T follicular helper cell (primary cell): ENCODE results near the gene LAIR1.
A peak's percentile ranks its signal among the peaks of the same experiment; 100 is the strongest.
"Not testable (repeated sequence)": the region's sequence is repeated elsewhere in the genome, so short reads cannot be mapped to it uniquely, and the experiment has no call there.

ENCODE experiments used
- DNase-seq: peaks from one replicate; pipeline ENCODE4 v3.0.0-alpha.2; 2020; ENCODE audit warnings: low read depth

The LAIR1 gene

DNA sequence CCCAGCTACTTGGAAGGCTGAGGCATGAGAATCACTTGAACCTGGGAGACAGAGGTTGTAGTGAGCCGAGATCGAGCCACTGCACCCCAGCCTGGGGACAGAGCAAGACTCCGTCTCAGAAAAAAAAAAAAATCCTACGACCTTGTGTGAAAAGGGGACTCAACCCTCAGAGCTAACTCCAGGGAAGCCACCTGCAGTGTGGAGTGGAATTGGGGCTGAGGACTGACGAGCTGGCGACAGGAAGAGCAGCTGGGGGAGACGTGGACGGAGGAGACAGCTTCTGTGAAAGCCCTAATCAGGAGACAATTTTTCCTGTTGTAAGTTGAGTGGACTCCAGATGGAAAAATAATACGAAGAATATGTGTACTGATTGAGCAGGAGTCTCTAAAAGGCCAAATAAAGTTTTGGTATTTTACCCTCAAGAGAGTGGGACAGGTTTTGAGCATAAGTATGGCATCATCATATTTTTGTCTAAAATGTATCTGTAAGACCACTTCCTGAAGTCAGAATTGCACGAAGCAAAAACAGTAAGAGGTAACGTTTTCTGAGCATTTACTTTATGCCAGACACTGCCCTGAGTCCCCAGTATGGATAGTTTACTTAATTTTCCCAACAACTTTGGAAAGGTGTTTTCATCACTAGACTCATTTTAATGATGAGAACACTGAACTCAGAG, 12.0 kb upstream of the LAIR1 start:
- no peak for DNase-seq

DNA sequence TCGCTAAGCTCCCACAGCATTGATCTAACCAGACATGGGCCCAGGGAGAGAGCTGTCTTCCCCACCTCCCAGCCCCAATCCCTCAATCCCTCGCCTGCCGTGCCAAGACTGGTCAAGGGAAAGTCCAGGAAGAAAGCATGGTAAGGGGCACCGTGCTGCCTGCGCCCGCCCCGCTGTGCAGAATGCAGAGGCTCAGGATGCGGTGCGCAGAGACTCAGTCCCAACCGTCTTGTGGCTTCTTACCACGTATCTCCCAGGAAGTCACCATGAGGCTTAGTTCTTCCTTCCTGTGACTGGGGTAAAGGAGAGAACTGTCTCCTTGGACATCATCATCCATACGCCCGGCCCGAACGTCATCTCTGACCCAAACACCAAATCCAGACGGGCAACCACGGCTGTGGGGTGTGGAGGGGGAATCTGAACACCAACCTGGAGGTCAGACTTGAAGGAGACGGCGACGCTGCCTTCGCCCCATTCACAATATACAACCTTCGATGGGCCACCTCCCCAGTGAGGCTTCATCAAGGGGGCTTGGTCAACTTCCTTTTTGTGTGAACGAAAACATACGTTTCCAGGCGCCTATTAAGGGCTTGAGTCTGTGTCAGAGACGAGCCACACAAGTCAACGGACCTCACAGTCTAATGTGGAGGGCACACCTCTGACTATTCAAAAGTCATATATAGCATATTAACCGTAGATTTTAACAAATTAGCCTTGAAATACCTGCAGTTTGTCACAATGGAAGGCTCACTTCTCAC, 10.6 kb upstream of the LAIR1 start:
- not testable (repeated sequence) for DNase-seq

DNA sequence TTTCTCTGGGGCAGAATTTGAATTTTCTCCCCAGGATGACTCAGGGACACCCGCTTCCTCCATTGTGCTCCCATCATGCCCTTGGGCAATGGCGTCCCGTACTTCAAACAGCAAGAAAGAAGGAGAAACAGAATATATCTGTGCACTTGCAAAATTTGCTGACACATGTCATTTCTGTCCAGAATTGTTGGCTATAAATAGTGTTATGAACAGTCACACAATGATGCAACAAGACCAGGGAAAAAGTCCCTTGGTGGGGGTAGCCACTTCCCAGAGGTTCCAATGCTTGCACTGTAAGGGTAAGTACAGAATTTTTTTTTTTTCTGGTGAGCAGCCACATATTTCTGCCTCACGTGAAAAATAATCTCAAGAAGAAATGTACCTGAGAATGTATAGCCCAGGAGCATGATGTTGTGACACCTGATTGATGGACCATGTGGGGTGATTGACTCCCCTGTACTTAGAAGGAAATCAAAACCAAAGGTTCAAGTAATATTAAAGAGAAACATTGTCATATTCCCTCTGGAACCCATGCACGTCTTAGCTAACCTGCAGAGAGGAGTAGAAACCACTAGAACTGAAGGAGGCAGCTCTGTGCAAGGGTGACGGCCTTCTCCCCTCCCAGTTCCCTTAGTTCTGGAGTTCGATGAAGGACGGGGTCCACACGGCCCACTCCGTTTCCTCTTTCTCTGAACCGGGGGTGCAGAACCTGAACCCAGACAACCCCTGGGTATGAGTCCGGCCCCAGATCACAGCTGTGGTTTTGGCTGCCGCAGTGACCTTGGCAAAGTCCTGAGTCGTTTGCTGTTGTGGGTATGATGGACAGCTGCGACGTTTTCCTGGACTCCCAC, 9.3 kb upstream of the LAIR1 start:
- DNase-seq = no peak

DNA sequence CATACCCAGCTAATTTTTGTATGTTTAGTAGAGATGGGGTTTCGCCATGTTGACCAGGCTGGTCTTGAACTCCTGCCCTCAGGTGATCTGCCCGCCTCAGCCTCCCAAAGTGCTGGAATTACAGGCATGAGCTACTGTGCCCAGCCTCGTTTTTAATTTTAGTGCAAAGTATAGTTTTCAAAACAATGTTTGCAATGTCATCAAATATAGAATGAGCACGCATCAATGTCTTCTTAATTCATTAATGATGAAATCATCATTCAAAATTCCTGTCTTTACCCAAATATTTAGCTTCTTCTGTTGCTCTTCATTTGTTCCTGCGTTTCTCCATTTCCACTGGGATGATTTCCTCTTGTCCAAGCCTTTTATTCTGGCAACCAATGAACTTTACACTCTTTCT, 6.7 kb upstream of the LAIR1 start:
- DNase-seq = not testable (repeated sequence)

DNA sequence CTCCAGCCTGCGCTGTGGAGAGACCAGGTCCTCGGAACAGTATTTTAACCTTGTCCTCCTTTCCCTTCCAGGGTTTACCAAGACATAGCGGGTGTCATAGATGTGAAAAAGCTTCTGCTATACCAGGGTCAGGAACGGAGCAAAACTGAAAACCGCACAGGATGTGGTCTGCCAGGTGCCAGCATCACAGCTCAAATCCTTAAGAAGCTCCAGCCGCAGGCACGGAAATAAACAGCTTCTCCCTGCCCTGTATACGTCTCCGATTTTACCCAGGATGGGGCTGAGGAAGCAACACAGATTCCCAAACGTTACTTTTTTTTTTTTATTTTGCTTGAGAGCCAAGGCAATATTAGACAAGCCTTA, 5.7 kb upstream of the LAIR1 start:
- peak; percentile 53 for DNase-seq

DNA sequence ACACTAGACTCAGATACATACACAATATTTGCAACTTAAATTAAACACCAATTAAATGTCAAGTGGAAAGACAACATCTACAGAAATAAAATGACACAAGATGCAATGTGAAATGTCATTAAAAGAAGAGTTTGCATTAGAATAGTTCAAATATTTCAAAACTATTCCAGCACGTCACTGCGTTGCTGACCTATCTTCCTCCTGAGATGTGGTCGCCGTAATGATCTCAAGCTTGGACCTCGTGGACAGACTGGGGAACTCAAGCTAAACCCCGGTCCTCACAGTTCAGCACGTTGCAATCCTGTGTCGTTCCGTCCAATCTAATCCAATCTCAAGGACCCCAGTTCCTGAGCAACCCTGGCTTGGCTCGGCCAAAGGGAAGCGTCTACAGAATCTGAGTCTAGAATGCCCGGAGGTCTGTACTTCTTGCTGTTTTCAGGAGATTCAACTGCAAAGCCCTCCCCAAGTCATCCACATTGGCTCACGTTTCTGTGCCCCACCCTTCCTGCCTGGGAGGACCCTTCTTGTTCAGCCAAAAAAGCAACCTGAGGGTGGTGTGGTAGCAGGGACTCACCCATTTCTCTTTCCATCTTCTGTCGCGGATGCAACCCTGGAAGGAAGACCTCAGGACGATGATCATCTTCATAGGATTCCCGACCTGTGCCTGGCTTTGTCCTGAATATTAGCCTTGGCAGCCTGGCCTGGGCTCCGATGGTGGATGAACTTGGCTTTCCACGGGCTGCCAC, 5.1 kb upstream of the LAIR1 start:
- not testable (repeated sequence) for DNase-seq

DNA sequence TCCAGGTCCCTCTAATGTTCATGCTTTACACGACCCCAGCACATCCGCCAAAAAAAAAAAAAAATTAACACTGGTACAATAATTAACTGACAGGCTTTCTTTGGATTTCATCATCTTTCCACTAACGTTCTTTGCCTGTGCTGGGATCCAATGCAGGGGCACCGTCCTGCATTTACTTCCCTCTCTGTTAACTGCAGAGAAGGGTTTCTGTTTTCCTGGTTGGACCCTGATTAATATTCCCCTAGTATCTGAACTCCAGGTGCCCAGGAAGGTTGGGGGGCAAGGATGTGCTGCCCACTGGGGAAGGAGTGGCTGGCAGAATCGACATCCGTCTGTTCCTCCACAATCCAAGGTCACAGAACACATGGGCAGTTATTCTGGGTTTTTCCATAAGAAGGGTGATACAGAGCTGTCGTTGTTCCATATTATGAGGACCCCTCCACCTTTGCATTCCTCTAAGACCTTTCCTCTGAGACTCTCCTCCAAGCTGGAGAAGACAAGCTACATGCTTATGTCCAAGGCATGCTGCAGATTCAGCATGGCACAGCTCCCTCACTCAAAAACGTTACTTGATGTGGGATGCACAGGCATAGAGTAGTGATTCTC, 4.5 kb upstream of the LAIR1 start:
- no peak for DNase-seq

DNA sequence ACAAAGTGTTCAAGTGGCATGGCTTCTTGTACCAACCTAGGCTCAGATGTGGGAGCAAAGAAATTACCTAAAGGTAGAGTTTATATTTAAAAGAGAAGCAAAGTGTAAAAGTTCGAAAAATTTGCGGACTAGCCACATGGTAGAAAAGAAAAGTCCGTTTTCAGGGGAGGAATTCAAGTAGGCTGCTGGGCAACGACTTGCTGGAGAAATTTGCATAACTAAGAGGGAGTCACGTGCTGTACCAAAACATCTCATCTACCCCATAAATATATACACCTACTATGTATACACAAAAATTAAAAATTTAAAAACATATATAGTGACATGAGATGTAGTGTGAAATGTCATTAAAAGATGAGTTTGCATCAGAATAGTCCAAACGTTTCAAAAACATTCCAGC, 2.1 kb upstream of the LAIR1 start:
- no peak for DNase-seq

DNA sequence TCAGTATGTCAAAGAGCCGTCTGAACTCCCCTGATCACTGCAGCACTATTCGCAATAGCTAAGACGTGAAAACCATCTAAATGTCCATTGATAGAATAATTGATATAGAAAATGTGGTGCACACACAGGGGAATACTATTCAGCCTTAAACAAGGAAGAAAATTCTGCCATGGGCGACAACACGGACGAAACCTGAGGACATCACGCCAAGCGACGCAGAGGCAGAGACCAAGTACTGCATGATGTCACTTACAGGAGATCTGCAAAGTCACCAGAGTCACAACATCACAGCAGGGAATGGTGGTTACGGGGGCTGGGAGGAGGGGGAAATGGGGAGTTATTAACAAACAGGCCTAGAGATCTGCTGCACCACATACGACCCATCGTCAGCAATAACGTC, 1.1 kb upstream of the LAIR1 start:
- DNase-seq = not testable (repeated sequence)

DNA sequence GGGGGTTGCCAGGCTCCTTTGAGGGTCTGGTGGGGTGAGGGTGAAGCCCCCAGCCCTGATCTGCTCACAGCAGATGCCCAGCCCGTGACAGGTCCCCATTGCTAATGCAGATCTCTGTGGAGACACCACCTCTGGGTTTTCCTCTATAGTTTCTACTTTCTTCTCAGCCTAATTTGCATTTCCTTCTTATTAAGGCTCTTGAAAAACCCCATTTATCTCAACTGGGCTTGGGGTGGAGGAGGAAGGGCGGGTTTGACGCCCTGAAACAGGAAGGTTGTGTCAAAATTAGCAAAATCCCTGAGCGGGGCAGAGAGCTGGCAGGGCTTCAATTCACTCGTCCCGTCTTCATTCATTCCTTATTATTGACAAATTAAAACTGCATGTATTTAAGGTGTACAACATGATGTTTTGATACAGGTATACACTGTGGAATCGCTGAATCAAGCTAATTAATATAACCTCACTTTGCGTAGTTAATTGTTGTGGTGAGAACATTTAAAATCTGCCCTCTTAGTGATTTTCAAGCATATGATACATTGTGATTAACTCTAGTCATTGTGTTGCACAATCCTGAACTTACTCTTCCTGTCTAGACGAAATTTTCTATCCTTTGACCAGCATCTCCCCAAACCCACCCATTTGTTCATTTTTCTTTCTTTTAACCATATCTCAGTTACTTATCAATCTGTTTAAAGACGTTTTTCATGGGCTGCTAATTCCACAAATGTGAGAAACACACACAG, 2.9 kb downstream of the LAIR1 start:
- DNase-seq = not testable (repeated sequence)

DNA sequence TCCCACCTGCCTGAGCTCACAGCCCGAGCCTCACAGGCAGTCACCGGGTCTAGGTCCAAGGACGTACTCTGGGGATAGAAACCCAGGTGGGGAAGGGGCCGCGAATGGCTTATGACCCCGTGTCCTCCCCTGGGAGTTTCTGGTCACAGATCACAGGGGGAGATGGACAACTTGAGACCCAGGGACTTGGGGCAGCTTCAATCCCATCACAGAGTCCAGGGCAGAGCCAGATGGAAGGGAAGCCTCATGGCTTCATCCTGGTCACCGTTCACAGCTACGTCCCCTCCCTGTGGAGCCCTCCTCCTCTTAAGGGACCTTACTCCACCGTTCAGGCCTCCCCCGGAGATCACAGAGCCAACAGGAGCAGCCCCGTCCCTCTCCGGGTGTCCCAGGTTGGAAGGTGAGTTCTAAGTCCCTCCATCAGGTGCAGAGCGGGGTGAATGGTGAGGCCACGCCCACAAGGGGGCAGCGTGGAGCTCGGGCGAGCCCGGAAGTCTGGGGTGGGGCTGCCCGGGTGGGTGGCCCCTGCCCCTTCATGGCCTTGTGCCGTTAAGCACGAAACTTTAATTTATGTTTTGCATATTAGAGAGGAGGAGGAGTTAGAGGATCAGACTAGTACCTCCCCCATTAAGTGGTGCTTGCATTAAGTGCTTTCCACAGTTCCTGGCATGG, 5.4 kb downstream of the LAIR1 start:
- DNase-seq = peak; percentile 57

DNA sequence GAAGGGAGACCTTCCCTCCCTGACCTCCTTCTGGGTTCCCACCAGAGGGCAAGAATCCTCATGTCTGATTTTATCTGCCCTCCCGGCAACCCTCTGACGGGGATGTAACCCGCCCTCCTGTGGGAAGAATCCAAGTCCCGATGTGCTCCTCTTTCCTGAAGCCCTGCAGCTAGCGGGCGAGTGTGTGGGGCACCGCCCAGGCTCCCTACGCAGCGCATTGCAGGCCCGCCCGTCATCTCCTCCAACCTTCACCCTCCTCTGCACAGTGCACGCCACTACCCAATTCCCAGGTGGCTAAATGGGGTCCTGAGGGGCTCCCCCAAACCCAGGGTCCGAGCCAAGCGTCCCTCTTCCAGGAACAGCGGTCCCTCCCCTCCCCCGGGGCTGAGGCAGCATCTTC, 7.3 kb downstream of the LAIR1 start:
- no peak for DNase-seq

DNA sequence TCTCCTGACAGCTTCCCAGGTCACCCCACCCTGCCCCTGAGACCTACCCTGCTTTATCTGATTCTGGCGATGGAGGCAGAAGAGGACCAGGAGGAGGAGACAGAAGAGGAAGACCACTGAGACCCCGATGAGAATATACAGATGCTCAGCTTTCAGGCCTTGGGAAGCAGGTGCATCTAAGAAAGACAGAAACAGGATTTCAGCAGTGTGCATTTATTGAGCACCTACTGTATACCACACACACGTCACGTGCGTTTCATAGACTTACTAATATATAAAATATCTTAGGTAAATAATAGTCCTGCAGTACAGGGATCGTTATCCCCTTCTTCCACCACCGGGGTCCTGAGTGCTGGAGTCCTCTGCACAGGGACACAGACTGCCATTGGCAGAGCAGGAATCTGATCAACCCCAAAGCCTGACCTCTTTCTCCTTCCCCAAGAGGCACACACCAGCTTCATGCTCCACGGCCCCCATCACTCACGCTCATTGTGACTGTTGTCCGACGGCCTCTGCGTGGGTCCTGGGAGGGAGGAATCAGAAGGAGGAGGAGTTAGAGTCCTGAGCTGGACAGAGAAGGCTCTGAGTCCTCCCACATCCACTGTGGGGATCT, 8.2 kb downstream of the LAIR1 start:
- DNase-seq = no peak

DNA sequence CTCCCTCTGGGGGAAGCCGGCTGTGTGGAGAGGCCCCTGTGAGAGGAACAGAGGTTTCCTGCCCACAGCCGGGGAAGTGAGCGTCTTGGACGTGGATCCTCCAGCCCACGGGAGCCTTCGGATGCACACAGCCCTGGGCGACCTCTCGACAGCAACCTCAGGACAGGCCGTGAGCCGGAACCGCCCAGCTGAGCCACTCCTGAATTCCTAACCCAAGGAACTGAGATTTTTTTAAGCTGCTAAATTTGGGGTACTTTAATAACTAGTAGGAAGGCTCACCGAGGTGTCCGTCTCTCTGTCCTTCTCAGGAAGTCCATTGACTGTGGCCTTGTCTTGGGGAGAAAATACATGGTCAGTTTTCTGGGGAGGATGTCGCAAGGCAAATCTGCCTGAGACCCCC, 9.1 kb downstream of the LAIR1 start:
- no peak for DNase-seq

DNA sequence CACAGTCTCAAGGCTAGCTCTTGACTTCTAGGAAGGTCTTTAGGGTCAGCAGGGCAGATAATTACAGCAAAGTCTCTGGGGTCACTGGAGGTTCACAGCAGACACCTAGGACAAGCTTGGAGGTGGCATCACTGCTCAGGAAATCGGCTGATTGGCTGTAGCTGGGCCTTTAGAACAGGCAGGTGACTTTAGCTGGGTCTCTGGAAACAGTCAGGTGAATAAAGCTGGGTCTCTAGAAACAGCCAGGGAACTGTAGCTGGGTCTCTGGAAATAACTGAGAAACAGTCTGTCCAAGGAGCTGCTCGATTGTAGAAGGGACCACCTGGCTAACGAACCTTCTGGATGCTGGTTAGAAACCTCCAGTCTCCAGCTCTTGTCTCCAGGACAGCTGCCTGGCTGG, 10.0 kb downstream of the LAIR1 start:
- DNase-seq = no peak

DNA sequence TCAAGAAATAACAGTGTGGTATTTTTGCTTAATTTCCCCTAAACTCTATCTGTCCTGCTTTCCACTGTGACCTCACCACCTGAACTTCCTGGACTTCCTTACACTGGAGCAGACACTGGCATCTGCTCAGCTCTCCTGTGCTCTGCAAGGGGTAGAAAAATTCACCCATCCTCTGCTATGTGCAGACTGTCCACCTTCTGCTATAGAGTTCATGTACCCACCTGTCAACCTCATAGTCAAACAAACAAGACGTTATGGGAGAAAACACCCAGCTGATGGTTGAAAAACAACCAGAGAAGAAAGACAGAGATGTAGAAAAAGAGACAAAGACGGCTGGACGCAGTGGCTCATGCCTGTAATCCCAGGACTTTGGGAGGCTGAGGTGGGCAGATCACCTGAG, 12.2 kb downstream of the LAIR1 start:
- no peak for DNase-seq

DNA sequence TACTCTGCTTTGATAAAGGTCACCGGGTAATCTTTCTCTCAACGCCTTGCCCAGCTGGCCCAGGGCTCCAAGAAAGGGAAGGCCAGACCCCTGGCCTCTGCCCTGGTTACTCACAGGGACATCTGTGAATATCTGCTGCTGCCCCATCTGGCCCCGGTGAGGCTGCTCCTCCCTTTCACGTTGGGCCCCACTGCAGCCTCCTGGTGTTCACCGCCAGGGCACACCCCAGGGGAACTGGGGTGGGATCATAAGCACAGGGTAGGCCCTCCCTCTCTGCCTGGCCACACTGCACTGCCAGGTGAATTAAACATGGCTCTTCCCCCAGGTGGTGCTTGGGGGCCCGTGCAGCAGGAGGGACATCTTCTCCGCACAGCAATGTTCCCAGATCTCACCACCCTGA, 12.7 kb downstream of the LAIR1 start:
- no peak for DNase-seq

DNA sequence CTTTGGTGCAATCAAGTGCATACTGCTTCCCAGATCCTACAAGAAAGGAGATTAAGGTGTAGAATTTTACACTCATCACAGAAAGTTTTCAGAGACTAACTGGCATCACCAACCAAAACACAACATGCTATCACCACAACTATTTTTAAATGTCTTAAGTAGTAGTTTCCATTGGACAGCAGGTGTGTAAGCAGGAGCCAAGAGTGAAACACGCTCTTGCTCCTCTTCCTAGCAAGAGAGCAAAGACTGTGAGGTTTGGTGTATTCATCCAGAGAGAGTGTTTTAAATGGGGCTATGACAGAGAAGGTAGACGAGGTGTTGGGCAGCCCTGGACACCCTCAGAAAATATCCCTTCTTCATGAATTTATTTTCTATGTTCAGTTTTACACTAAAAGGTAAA, 13.3 kb downstream of the LAIR1 start:
- no peak for DNase-seq

DNA sequence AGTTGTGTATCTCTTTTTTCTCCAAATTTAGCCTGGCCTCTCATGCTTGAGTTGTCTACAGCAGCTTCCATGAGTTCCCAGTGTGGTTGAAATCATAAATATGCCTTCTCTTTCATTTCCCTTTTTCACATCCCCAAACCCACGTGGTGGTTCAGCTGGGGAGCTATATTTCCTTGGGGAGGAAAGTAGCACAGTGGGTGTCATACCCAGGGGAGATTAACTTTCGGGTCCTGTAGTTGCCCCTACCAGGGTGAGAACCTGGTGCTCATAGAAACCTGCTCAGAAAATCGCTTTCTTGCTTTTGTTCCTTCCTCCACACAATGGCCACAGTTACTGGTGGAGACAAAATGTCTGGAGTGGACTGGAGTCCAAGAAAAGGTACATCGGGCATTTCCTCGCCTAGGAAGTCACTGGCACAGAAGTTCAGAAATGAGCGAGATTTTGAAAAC, 18.8 kb downstream of the LAIR1 start:
- no peak for DNase-seq

DNA sequence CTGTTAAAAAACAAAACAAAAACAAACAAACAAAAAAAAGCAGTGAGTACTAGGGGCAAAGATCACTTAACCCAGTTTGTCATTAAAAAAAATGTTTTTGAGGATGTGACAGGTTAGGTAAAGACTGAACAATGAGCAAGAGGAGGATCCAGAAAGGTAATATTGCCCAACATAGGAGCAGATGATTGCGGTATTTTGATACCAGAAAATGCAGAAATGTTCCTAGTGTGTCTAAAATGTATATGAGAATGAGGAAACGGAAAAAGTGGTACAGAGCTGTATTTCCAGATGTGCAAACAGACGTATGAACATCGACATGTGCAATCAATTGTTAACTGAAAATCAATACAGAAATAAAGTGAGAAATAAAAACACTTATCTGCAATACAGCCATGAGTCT, 20.9 kb downstream of the LAIR1 start:
- DNase-seq = no peak
